WTC11 (cell line): ENCODE measurements around the gene ZCCHC2. TPM values are rescaled to one million over a fixed set of nuclear protein-coding genes. Genes with fewer than 3 reads are reported as not detected.

Source experiments
- ATAC-seq: fragments of 200-7000 bp; cut with Tn5 transposase; 2 replicates; pipeline ENCODE4 v1.10.0; 2021; ENCODE audit warnings: mild to moderate bottlenecking, moderate library complexity
- Bru-seq: library from RNA; stranded (reverse); fragments of 400-500 nt; gene quantifications from one replicate; lab custom pipeline; 2021; lab: Mats Ljungman, UMichigan
- CTCF ChIA-PET: fragments of 300-600 bp; sonication (Branson Sonifier 250); formaldehyde crosslinking; loops from one replicate; lab custom pipeline; 2021; ENCODE audit warnings: antibody characterized with exemption; lab: Charles Lee
- POLR2A ChIA-PET: fragments of 350-600 bp; sonication (Branson Sonifier 250); formaldehyde crosslinking; loops from one replicate; lab custom pipeline; 2021; ENCODE audit warnings: antibody characterized with exemption; lab: Charles Lee
- DNase-seq: peaks from one replicate; pipeline ENCODE4 v3.0.0; 2021; ENCODE audit warnings: low spot score
- H3K27ac Mint-ChIP-seq: 2 replicates; pipeline ENCODE4 v1.8.0; 2021; ENCODE audit warnings: mixed read lengths
- H3K27me3 Mint-ChIP-seq: 2 replicates; pipeline ENCODE4 v1.8.0; 2021; ENCODE audit warnings: low read depth, mild to moderate bottlenecking, moderate library complexity, mixed read lengths
- H3K36me3 Mint-ChIP-seq: 2 replicates; pipeline ENCODE4 v1.8.0; 2021; ENCODE audit warnings: mixed read lengths
- H3K4me1 Mint-ChIP-seq: 2 replicates; pipeline ENCODE4 v1.8.0; 2022; ENCODE audit warnings: mixed read lengths
- H3K4me3 Mint-ChIP-seq: 2 replicates; pipeline ENCODE4 v1.8.0; 2021; ENCODE audit warnings: mild to moderate bottlenecking, moderate library complexity, mixed read lengths
- H3K9me3 Mint-ChIP-seq: 2 replicates; pipeline ENCODE4 v1.8.0; 2021; ENCODE audit warnings: mixed read lengths
- ATF1 ChIP-seq: sonication (generic); formaldehyde crosslinking; IDR thresholded peaks from 2 replicates; pipeline ENCODE4 v1.8.1; 2023; ENCODE audit warnings: mild to moderate bottlenecking, moderate library complexity, missing genetic modification reagents
- CBFB ChIP-seq: sonication (generic); formaldehyde crosslinking; IDR thresholded peaks from 2 replicates; pipeline ENCODE4 v1.8.1; 2022; ENCODE audit warnings: mild to moderate bottlenecking, low read depth, missing genetic modification reagents
- E2F1 ChIP-seq: sonication (generic); formaldehyde crosslinking; IDR thresholded peaks from 2 replicates; pipeline ENCODE4 v1.8.0; 2022; ENCODE audit warnings: mild to moderate bottlenecking, missing genetic modification reagents
- JUN ChIP-seq: sonication (generic); formaldehyde crosslinking; IDR thresholded peaks from 2 replicates; pipeline ENCODE4 v1.8.0; 2023; ENCODE audit warnings: mild to moderate bottlenecking, missing genetic modification reagents
- KAT7 ChIP-seq: sonication (generic); formaldehyde crosslinking; IDR thresholded peaks from 2 replicates; pipeline ENCODE4 v1.8.1; 2023; ENCODE audit warnings: missing genetic modification reagents, mild to moderate bottlenecking, borderline replicate concordance
- MAX ChIP-seq: sonication (generic); formaldehyde crosslinking; IDR thresholded peaks from 2 replicates; pipeline ENCODE4 v1.8.0; 2022; ENCODE audit warnings: mild to moderate bottlenecking, missing genetic modification reagents
- NFATC4 ChIP-seq: fragments of 250-450 bp; sonication (Bioruptor Pico); IDR thresholded peaks from 2 replicates; pipeline ENCODE4 v1.9.0; 2021; ENCODE audit warnings: mild to moderate bottlenecking
- NR3C1 ChIP-seq: sonication (generic); formaldehyde crosslinking; conservative IDR thresholded peaks from 2 replicates; pipeline ENCODE4 v1.8.1; 2023; ENCODE audit warnings: low read depth, mild to moderate bottlenecking, missing genetic modification reagents
- RELA ChIP-seq: sonication (generic); formaldehyde crosslinking; IDR thresholded peaks from 2 replicates; pipeline ENCODE4 v1.8.1; 2022; ENCODE audit warnings: missing genetic modification reagents, mild to moderate bottlenecking, borderline replicate concordance
- SP1 ChIP-seq: sonication (generic); formaldehyde crosslinking; conservative IDR thresholded peaks from 2 replicates; pipeline ENCODE4 v1.8.1; 2022; ENCODE audit warnings: missing genetic modification reagents
- ZBTB21 ChIP-seq: sonication (generic); formaldehyde crosslinking; IDR thresholded peaks from 2 replicates; pipeline ENCODE4 v1.8.1; 2023; ENCODE audit warnings: mild to moderate bottlenecking, missing genetic modification reagents, borderline replicate concordance
- ZNF281 ChIP-seq: sonication (generic); formaldehyde crosslinking; IDR thresholded peaks from 2 replicates; pipeline ENCODE4 v1.8.0; 2023; ENCODE audit warnings: mild to moderate bottlenecking, missing genetic modification reagents
- long read RNA-seq, 3 experiments: library from RNA in 1 of 3; library from capped mRNA in 1 of 3; library from polyadenylated mRNA in 1 of 3; unstranded in 2 of 3; stranded (forward) in 1 of 3; transcript quantifications; one replicate each; pipeline ENCODE4 v2.0.0, GENCODE V29; 2021
- total RNA-seq: library from RNA; stranded (reverse); gene quantifications from 3 replicates; pipeline ENCODE4 v1.2.3, GENCODE V29; 2021
- TF ChIP-seq, protein P1 (sequence below): sonication (generic); formaldehyde crosslinking; IDR thresholded peaks from 2 replicates; pipeline ENCODE4 v1.8.1; 2022; ENCODE audit warnings: low read depth, missing genetic modification reagents, borderline replicate concordance
- TF ChIP-seq, protein P2 (sequence below): sonication (generic); formaldehyde crosslinking; IDR thresholded peaks from 2 replicates; pipeline ENCODE4 v1.8.0; 2023; ENCODE audit warnings: missing genetic modification reagents, mild to moderate bottlenecking, borderline replicate concordance
- TF ChIP-seq, protein P3 (sequence below): sonication (generic); formaldehyde crosslinking; IDR thresholded peaks from 2 replicates; pipeline ENCODE4 v1.8.1; 2023; ENCODE audit warnings: mild to moderate bottlenecking, missing genetic modification reagents, moderate library complexity
- TF ChIP-seq, protein P4 (sequence below): sonication (generic); formaldehyde crosslinking; IDR thresholded peaks from 2 replicates; pipeline ENCODE4 v1.8.1; 2023; ENCODE audit warnings: mild to moderate bottlenecking, missing genetic modification reagents
- TF ChIP-seq, protein P5 (sequence below): sonication (generic); formaldehyde crosslinking; IDR thresholded peaks from 2 replicates; pipeline ENCODE4 v1.8.1; 2023; ENCODE audit warnings: mild to moderate bottlenecking, moderate library complexity, missing genetic modification reagents

The ZCCHC2 gene
- total RNA-seq = 15.9 to 18.8 TPM (median 16.7 TPM) in 3 replicates
- percentile 69 among the genes with signal in this experiment for Bru-seq, nascent RNA
- long read RNA-seq, experiment 1, full-length matches to known transcripts = 7 of 13 reads
- long read RNA-seq, experiment 1, partial matches to known transcripts = 3 of 13 reads
- long read RNA-seq, experiment 1, other reads (novel, unspliced or antisense) = 3 of 13 reads
- long read RNA-seq, experiment 2, full-length matches to known transcripts = 5 of 19 reads
- long read RNA-seq, experiment 2, partial matches to known transcripts = 5 of 19 reads
- long read RNA-seq, experiment 2, other reads (novel, unspliced or antisense) = 9 of 19 reads
- long read RNA-seq, experiment 3, partial matches to known transcripts = 1 of 3 reads
- long read RNA-seq, experiment 3, other reads (novel, unspliced or antisense) = 2 of 3 reads

DNA sequence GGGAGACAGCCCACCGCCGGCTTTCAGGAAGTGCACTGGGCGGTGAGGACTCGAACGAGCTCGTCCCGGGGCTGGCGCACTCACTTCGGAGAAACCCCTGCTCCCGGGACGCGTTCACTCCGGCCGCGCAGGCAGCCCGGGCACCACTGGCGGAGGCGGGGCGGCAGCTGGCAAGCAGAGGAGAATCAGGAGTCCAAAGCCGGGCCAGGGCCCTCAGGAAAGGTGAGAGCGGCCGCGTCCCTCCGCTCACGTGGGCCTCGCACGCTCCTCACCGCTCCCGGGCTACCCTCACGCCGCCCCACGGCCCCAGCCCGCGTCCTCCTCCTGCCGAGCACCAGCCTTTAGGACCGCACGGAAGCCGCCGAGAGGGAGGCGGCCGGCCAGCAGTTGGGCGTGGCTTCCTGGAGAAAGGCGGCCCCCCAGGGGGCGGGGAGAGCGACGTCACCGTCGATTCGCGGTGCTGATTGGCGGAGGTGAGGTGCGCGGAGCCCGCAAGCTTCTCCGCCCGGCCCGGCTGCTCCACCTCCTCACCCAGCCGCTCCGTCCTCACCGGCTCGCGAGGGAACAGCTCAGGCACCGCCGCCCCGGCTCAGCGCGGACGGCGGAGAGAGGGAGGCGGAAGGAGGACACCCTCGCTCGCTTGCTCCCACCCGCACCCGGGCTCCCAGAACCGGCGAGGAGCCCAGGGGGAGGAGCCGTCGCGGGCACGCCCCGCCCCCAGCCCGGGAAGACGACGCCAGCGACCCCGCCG lies at the start of gene ZCCHC2:
ZCCHC2 (plus strand) TSS at position 522 of the 751 bp plus-strand sequence. CDS start 400 bp downstream, outside the sequence.
- ATAC-seq (peak; percentile 74), DNase-seq (peak; percentile 98)
- Mint-ChIP-seq H3K9me3 (no peaks in the 10 kb centered on the region), H3K27me3 (peaks cover 33% of the 10 kb centered on the region), H3K4me1 (peaks cover 31% of the 10 kb centered on the region), H3K36me3 (no peaks in the 10 kb centered on the region), H3K4me3 (peak within 1 kb of the TSS; percentile 87), H3K27ac (no peak within 1 kb of the TSS)
- ChIA-PET CTCF (interaction anchor here (0.9 to 4.6 kb wide), 4 partner anchors 65 to 198 kb away, joined by 3 to 23 read pairs (median 6); partner anchors contain the start of gene TNFRSF11A), POLR2A (interaction anchor here (1.1 to 1.3 kb wide), 3 partner anchors 85 to 192 kb away, joined by 3 read pairs; no protein-coding TSS in a partner anchor)
- TF ChIP-seq KAT7 (CRISPR knock-in tag) (peak; percentile 98), MAX (CRISPR knock-in tag) (peak; percentile 77), JUN (no peak), E2F1 (CRISPR knock-in tag) (0 out of 2 replicates have a peak, but pooled peaks have one; percentile 65), NFATC4 (no peak), RELA (CRISPR knock-in tag) (peak; percentile 88; the same call in 1 of the 2 replicates), SP1 (CRISPR knock-in tag) (peak; percentile 99), CBFB (CRISPR knock-in tag) (peak; percentile 81; the same call in 1 of the 2 replicates), ZBTB21 (CRISPR knock-in tag) (peak; percentile 65; the same call in 1 of the 2 replicates), ATF1 (CRISPR knock-in tag) (peak; percentile 54; the same call in 1 of the 2 replicates), NR3C1 (CRISPR knock-in tag) (no peak), ZNF281 (CRISPR knock-in tag) (no peak; the same call in 1 of the 2 replicates)
- TF ChIP-seq, protein P1, sequence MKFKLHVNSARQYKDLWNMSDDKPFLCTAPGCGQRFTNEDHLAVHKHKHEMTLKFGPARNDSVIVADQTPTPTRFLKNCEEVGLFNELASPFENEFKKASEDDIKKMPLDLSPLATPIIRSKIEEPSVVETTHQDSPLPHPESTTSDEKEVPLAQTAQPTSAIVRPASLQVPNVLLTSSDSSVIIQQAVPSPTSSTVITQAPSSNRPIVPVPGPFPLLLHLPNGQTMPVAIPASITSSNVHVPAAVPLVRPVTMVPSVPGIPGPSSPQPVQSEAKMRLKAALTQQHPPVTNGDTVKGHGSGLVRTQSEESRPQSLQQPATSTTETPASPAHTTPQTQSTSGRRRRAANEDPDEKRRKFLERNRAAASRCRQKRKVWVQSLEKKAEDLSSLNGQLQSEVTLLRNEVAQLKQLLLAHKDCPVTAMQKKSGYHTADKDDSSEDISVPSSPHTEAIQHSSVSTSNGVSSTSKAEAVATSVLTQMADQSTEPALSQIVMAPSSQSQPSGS (CRISPR knock-in tag) = no peak
- TF ChIP-seq, protein P2, sequence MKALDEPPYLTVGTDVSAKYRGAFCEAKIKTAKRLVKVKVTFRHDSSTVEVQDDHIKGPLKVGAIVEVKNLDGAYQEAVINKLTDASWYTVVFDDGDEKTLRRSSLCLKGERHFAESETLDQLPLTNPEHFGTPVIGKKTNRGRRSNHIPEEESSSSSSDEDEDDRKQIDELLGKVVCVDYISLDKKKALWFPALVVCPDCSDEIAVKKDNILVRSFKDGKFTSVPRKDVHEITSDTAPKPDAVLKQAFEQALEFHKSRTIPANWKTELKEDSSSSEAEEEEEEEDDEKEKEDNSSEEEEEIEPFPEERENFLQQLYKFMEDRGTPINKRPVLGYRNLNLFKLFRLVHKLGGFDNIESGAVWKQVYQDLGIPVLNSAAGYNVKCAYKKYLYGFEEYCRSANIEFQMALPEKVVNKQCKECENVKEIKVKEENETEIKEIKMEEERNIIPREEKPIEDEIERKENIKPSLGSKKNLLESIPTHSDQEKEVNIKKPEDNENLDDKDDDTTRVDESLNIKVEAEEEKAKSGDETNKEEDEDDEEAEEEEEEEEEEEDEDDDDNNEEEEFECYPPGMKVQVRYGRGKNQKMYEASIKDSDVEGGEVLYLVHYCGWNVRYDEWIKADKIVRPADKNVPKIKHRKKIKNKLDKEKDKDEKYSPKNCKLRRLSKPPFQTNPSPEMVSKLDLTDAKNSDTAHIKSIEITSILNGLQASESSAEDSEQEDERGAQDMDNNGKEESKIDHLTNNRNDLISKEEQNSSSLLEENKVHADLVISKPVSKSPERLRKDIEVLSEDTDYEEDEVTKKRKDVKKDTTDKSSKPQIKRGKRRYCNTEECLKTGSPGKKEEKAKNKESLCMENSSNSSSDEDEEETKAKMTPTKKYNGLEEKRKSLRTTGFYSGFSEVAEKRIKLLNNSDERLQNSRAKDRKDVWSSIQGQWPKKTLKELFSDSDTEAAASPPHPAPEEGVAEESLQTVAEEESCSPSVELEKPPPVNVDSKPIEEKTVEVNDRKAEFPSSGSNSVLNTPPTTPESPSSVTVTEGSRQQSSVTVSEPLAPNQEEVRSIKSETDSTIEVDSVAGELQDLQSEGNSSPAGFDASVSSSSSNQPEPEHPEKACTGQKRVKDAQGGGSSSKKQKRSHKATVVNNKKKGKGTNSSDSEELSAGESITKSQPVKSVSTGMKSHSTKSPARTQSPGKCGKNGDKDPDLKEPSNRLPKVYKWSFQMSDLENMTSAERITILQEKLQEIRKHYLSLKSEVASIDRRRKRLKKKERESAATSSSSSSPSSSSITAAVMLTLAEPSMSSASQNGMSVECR (CRISPR knock-in tag) = peak; percentile 87; the same call in 1 of the 2 replicates
- TF ChIP-seq, protein P3, sequence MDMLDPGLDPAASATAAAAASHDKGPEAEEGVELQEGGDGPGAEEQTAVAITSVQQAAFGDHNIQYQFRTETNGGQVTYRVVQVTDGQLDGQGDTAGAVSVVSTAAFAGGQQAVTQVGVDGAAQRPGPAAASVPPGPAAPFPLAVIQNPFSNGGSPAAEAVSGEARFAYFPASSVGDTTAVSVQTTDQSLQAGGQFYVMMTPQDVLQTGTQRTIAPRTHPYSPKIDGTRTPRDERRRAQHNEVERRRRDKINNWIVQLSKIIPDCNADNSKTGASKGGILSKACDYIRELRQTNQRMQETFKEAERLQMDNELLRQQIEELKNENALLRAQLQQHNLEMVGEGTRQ (CRISPR knock-in tag) = peak; percentile 58
- TF ChIP-seq, protein P4, sequence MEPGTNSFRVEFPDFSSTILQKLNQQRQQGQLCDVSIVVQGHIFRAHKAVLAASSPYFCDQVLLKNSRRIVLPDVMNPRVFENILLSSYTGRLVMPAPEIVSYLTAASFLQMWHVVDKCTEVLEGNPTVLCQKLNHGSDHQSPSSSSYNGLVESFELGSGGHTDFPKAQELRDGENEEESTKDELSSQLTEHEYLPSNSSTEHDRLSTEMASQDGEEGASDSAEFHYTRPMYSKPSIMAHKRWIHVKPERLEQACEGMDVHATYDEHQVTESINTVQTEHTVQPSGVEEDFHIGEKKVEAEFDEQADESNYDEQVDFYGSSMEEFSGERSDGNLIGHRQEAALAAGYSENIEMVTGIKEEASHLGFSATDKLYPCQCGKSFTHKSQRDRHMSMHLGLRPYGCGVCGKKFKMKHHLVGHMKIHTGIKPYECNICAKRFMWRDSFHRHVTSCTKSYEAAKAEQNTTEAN (CRISPR knock-in tag) = peak; percentile 14; the same call in 1 of the 2 replicates
- TF ChIP-seq, protein P5, sequence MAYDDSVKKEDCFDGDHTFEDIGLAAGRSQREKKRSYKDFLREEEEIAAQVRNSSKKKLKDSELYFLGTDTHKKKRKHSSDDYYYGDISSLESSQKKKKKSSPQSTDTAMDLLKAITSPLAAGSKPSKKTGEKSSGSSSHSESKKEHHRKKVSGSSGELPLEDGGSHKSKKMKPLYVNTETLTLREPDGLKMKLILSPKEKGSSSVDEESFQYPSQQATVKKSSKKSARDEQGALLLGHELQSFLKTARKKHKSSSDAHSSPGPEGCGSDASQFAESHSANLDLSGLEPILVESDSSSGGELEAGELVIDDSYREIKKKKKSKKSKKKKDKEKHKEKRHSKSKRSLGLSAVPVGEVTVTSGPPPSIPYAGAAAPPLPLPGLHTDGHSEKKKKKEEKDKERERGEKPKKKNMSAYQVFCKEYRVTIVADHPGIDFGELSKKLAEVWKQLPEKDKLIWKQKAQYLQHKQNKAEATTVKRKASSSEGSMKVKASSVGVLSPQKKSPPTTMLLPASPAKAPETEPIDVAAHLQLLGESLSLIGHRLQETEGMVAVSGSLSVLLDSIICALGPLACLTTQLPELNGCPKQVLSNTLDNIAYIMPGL = peak; percentile 95; the same call in 1 of the 2 replicates
